ENCODE measurements around the gene RNF133.

GRCh38 chr7:122743211-122743610, 44.3 kb upstream of the RNF133 start:
- TF ChIP-seq, protein P1, sequence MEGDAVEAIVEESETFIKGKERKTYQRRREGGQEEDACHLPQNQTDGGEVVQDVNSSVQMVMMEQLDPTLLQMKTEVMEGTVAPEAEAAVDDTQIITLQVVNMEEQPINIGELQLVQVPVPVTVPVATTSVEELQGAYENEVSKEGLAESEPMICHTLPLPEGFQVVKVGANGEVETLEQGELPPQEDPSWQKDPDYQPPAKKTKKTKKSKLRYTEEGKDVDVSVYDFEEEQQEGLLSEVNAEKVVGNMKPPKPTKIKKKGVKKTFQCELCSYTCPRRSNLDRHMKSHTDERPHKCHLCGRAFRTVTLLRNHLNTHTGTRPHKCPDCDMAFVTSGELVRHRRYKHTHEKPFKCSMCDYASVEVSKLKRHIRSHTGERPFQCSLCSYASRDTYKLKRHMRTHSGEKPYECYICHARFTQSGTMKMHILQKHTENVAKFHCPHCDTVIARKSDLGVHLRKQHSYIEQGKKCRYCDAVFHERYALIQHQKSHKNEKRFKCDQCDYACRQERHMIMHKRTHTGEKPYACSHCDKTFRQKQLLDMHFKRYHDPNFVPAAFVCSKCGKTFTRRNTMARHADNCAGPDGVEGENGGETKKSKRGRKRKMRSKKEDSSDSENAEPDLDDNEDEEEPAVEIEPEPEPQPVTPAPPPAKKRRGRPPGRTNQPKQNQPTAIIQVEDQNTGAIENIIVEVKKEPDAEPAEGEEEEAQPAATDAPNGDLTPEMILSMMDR (IDR thresholded peaks at IDR 0.05), result no peak
- TF ChIP-seq POLR2A (IDR thresholded peaks at IDR 0.05), result no peak
